GM21390 (cell line): ENCODE measurements around the gene PDE4D.
"Not testable (repeated sequence)": the region's sequence is repeated elsewhere in the genome, so short reads cannot be mapped to it uniquely, and the experiment has no call there.

Experiments
- ATAC-seq: cut with Tn5 transposase; IDR thresholded peaks from one replicate; pipeline ENCODE4 v1.9.1; 2021; ENCODE audit not compliant: unreplicated experiment

PDE4D gene

GRCh38 chr5:59620535-59621212, 272.9 kb downstream of the PDE4D start:
- peak; percentile 56 for ATAC-seq

GRCh38 chr5:59618644-59619043, 274.9 kb downstream of the PDE4D start:
- ATAC-seq = no peak

GRCh38 chr5:59617186-59617771, 276.2 kb downstream of the PDE4D start:
- ATAC-seq = no peak

GRCh38 chr5:59616413-59616812, 277.1 kb downstream of the PDE4D start:
- ATAC-seq = no peak

- no peak for ATAC-seq
These were observed 278.3 kb downstream of the PDE4D start for GRCh38 chr5:59615272-59615671.

GRCh38 chr5:59609501-59610265, 283.8 kb downstream of the PDE4D start:
- ATAC-seq = no peak

GRCh38 chr5:59608745-59609144, 284.8 kb downstream of the PDE4D start:
- ATAC-seq = peak; percentile 56

GRCh38 chr5:59607138-59607765, 286.3 kb downstream of the PDE4D start:
- no peak for ATAC-seq

- ATAC-seq = no peak
These were observed 287.6 kb downstream of the PDE4D start for GRCh38 chr5:59605915-59606314.

GRCh38 chr5:59604111-59604510, 289.4 kb downstream of the PDE4D start:
- ATAC-seq = no peak

GRCh38 chr5:59600998-59601397, 292.5 kb downstream of the PDE4D start:
- ATAC-seq = no peak

- ATAC-seq = no peak
These were observed 293.4 kb downstream of the PDE4D start for GRCh38 chr5:59600153-59600552.

- no peak for ATAC-seq
These were observed 293.8 kb downstream of the PDE4D start for GRCh38 chr5:59599729-59600128.

GRCh38 chr5:59598547-59598874, 295.0 kb downstream of the PDE4D start:
- ATAC-seq = peak; percentile 65

GRCh38 chr5:59597690-59598546, 295.6 kb downstream of the PDE4D start:
- ATAC-seq = peak; percentile 8

GRCh38 chr5:59596586-59597350, 296.8 kb downstream of the PDE4D start:
- no peak for ATAC-seq

GRCh38 chr5:59594118-59594517, 299.4 kb downstream of the PDE4D start:
- not testable (repeated sequence) for ATAC-seq

GRCh38 chr5:59593439-59594007, 300.0 kb downstream of the PDE4D start:
- no peak for ATAC-seq

GRCh38 chr5:59592101-59592500, 301.4 kb downstream of the PDE4D start:
- ATAC-seq = no peak

- ATAC-seq = peak; percentile 71
These were observed 302.4 kb downstream of the PDE4D start for GRCh38 chr5:59591162-59591561.
